ENCODE data around the gene TMEM185A. TPM values are rescaled to one million over a fixed set of nuclear protein-coding genes. Genes with fewer than 3 reads are reported as not detected.

TMEM185A gene
- total and polyA plus RNA-seq, 2 of the 4 experiments (the other 2 are of a cell fraction) = 9.7 to 12.2 TPM

GRCh38 chrX:149641432-149641831, 9.8 kb upstream of the TMEM185A start:
- Histone ChIP-seq H2BK15ac (ENCODE audit: low read depth, low read length) (no peak overlapping the region), H3K4me1 (ENCODE audit: control insufficient read depth, insufficient read depth, low read length) (no peaks in the 10 kb centered on the region), H2BK5ac (ENCODE audit: low read depth, low read length, poor library complexity, severe bottlenecking) (no peak overlapping the region), H2AK9ac (replicated peaks; ENCODE audit: low read depth, low read length, poor library complexity) (no peak overlapping the region), H3K4me3 (ENCODE audit: insufficient read depth, low read depth, low read length) (no peak overlapping the region), H3K18ac (ENCODE audit: low read depth, low read length) (no peak overlapping the region), H3K27me3 (ENCODE audit: control insufficient read depth, insufficient read depth, low read length) (peaks cover 8% of the 10 kb centered on the region), H4K20me1 (ENCODE audit: insufficient read depth, low read length) (no peaks in the 10 kb centered on the region), H2BK120ac (ENCODE audit: low read depth, low read length) (no peak overlapping the region), H3K4me2 (ENCODE audit: low read depth, low read length) (no peak overlapping the region), H3K23ac (ENCODE audit: low read depth, low read length) (no peak overlapping the region), H3K27ac (ENCODE audit: insufficient read depth, low read length) (no peak overlapping the region), H3K4ac (ENCODE audit: low read depth, low read length) (no peak overlapping the region), H2AK5ac (ENCODE audit: low read depth, low read length) (no peak overlapping the region), H2BK20ac (ENCODE audit: low read depth, low read length) (no peak overlapping the region), H3K9ac (ENCODE audit: low read depth, low read length) (no peak overlapping the region), H3K14ac (replicated peaks; ENCODE audit: low read depth, low read length) (no peak overlapping the region), H3K9me3 (ENCODE audit: control insufficient read depth, insufficient read depth, low read length) (no peaks in the 10 kb centered on the region), H3K36me3 (ENCODE audit: control insufficient read depth, insufficient read depth, low read length) (no peaks in the 10 kb centered on the region), H4K5ac (ENCODE audit: low read depth, low read length) (no peak overlapping the region), H3K56ac (ENCODE audit: extremely low read depth, insufficient read depth, low read length) (no peak overlapping the region), H4K91ac (ENCODE audit: insufficient read depth, low read depth, low read length) (no peak overlapping the region), H3K9me1 (ENCODE audit: insufficient read depth, low read length) (no peaks in the 10 kb centered on the region), H4K8ac (ENCODE audit: low read depth in 2 of 2, low read length in 2 of 2) (no peak overlapping the region), H2AFZ (replicated peaks; ENCODE audit: low read length, poor library complexity) (no peak overlapping the region), H3K79me1 (ENCODE audit: low read depth in 1 of 2, low read length in 2 of 2) (no peaks in the 10 kb centered on the region)
- intact Hi-C loops (cut with micrococcal nuclease) (no loop called here), dilution Hi-C loops (cut with HindIII; ENCODE audit: low sequenced_read_pairs, unreplicated experiment) (no loop called here), in situ Hi-C loops (cut with MboI; ENCODE audit: low sequenced_read_pairs) (no loop called here)
- no CpG with 5 or more reads among the region's 3 CpGs for WGBS, 2 experiments (ENCODE audit: extremely low coverage in 2 of 2, insufficient read length in 1 of 2)
- DNase-seq (no peak), ATAC-seq (ENCODE audit: low read depth) (no peak)
- CTCF ChIA-PET = no interaction called here
- no peak for TF ChIP-seq ELK1 (IDR thresholded peaks at IDR 0.05; ENCODE audit: borderline replicate concordance, low read depth, low read length)
- no peak for TF ChIP-seq CEBPB (IDR thresholded peaks at IDR 0.05; ENCODE audit: low read depth, low read length)
- no peak for TF ChIP-seq RAD21 (IDR thresholded peaks at IDR 0.05; ENCODE audit: low read length)
- TF ChIP-seq MAFK (IDR thresholded peaks at IDR 0.05; ENCODE audit: low read depth, low read length) = no peak
- TF ChIP-seq USF2 (IDR thresholded peaks at IDR 0.05; ENCODE audit: low read depth, low read length) = no peak
- TF ChIP-seq RFX5 (IDR thresholded peaks at IDR 0.05; ENCODE audit: low read depth, low read length) = no peak
- TF ChIP-seq POLR2A (IDR thresholded peaks at IDR 0.05; ENCODE audit: low read depth, low read length) = no peak
- no peak for TF ChIP-seq CHD1 (IDR thresholded peaks at IDR 0.05; ENCODE audit: low read depth, low read length)
- no peak for TF ChIP-seq MAZ (IDR thresholded peaks at IDR 0.05; ENCODE audit: borderline replicate concordance, low read depth, low read length)
- TF ChIP-seq MXI1 (IDR thresholded peaks at IDR 0.05; ENCODE audit: borderline replicate concordance, low read depth, low read length) = no peak
- no peak for TF ChIP-seq NFE2L2 (IDR thresholded peaks at IDR 0.05; ENCODE audit: low read depth, low read length)
- no peak for TF ChIP-seq CTCF (conservative IDR thresholded peaks at IDR 0.05; ENCODE audit: low read depth, low read length)
- TF ChIP-seq BHLHE40 (IDR thresholded peaks at IDR 0.05; ENCODE audit: low read depth, low read length) = no peak
- POLR2A ChIA-PET (ENCODE audit: unreplicated experiment) = no interaction called here
- no TSS peak for BruUV-seq (replicated peaks)

Measured in IMR-90 (cell line).